NCI-H82 (cell line): ENCODE data around the gene CD209.

ENCODE experiments used
- DNase-seq: peaks from one replicate; lab custom pipeline; 2025; lab: John Stamatoyannopoulos, UW

CD209 gene

DNA sequence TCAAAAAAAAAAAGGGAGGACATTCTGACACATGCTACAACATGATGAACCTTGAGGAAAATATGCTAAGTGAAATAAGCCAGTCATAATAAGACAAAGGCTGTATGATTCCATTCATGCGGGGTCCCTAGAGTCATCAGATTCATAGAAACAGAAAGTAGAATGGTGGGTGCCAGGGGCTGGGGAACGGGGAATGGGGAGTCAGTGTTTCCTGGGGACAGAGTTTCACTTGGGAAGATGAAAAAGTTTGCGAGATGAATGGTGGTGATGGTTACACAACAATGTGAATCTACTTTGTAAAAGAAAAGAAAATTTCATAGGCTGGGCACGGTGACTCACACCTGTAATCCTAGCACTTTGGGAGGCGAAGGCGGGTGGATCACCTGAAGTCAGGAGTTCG is 9.3 kb downstream of the CD209 start:
- DNase-seq = no peak

DNA sequence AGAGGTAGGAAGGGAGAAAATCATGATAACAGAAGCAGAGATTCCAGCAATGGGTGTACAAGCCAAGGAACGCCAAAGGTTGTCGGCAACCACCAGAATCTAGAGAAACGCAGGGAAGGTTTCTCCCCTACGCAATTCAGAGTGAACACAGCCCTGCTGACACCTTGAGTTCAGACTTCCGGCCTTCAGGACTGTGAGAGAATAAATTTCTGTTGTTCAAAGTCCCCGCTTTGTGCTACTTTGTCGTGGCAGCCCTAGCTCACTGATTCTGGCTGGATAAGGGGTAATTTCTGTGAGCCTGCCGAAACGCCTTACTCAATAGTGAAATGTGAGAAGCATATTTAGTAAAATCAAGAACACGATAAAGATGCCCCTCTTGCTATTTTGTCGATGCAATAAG is 10.1 kb downstream of the CD209 start:
- DNase-seq = no peak

DNA sequence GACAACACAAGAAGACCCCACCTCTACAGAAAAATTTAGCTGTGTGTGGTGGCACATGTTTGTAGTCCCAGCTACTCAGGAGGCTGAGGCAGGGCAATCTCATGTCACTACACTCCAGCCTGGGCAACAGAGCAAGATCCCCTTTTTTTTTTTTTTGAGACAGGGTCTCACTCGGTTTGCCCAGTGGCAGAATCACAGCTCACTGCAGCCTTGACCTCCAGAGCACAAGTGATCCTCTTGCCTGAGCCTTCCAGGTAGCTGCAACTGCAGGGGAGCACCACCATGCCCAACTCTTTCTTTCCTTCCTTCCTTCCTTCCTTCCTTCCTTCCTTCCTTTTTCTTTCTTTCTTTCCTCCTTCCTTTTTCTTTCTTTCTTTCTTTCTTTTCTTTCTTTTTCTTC is 11.2 kb downstream of the CD209 start:
- DNase-seq = no peak

DNA sequence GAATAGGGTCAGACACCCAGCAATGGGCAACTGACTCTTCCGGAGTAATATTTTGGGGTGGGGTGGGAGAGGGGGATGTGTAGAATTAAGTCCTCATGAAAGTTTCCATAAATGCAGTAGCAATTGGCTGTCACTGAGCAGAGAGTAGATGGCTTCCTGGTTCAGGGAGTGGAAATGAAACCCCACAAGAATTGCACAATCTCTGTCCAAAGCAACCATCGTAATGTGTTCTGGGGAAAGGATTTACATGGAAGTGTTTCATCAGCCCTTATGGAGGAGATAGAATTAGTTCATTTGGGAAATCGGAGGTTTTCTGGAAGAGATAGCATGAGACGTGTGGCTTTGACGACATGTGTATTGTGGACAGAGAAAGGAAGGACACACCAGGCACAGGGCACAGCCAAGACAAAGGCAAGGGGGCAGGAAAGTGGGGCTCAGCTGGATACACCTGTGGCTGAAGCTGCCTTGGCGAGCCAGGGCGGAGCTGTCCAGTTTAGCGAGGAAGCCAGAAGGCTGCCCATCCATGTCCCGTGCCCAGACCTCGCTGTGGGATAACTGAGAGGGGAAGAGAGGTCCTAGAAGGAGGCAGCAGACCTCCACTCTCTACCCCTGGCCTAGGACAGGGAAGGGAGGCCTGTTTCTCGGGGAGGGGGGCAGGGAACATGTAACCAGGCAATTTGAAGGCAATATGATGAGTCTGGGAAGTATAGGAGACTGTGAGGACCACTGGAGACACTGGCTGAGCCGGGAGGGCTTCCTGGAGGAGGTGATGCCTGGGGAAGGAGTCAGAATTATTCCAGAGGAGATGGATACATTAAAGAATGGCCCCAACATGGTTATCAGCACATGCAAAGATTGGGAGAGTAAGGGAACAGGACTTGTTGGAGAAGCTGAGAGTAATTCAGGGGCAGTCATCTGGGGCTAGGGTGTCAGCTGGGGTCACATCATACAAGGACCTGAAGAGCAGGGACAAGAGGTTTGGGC is 12.8 kb downstream of the CD209 start:
- no peak for DNase-seq

DNA sequence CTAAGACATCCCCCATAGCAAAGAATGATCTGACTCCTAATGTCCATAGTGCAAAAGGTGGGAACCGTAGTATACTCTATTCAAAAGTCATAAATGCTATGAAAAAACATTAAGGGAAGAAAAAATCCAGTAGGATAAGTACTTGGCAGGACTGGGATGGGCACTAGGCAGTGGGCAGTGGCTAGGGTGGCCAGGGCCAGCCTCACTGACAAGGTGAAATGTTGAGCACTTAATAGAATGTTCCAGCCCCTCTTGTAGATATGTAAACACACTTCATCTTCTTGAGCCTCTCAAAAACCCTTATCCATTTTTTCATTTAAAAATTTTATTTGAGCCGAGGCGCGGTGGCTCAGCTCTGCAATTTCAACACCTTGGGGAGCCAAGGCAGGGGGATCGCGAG is 14.0 kb downstream of the CD209 start:
- no peak for DNase-seq

DNA sequence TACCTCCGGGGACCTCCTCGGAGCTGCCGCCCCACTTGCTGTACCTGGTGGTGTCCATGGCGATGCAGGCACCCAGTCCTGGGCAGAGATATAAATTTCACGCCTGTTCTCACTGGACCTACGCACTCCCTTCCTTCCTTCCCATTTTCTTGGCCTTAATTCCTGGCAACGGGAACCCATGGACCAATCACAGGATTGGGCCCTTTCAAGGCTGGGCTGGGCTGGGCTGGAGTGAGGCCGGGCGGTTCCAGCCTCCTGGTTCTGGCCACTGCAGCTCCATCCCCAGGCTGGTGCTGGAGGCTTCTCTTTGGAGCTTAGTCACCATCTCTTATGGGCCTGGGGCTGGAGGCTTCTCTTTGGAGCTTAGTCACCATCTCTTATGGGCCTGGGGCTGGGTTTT is 15.3 kb downstream of the CD209 start, which contains the start of gene CLEC4G:
Gene CLEC4G, minus strand, starts transcription at position 66 of the 400 bp plus-strand sequence. Its CDS starts 8 bp downstream, at position 58.
- DNase-seq = no peak

DNA sequence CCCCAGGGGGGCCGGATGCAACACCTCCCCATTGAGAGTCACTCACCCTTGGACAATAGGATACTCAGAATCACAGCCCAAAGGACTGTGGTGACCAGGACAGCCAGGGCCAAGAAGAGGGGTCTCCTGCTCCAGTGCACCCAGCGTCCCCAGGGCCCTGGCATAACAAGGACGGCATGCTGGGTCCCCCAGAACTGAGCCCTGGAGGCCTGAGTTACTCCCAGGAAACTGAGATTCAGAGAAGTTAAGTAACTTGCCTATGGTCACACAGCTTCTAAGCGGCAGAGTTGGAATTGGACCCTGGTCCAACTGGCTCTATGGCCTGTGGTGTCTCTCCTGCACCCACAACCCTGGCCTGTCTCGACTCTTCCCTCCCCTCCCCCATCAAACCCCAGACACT is 15.7 kb downstream of the CD209 start:
- no peak for DNase-seq

DNA sequence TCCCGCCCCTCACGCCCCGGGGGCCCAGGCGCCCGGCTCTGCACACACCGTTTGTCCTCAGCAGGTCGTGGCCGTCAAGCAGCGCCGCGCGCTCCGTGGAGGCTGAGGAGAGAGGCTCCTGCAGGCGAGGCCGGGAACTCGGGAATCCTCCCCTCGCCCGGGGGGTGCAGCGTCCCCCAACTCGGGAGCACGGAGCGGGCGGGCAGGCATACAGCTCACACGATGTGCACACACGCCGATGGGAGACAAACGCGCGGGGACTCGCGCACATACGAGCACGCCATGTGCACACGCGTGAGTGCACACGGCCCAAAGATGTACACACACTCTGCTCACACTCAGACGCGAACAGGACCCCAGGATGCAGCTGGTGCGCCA is 16.1 kb downstream of the CD209 start:
- DNase-seq = no peak

DNA sequence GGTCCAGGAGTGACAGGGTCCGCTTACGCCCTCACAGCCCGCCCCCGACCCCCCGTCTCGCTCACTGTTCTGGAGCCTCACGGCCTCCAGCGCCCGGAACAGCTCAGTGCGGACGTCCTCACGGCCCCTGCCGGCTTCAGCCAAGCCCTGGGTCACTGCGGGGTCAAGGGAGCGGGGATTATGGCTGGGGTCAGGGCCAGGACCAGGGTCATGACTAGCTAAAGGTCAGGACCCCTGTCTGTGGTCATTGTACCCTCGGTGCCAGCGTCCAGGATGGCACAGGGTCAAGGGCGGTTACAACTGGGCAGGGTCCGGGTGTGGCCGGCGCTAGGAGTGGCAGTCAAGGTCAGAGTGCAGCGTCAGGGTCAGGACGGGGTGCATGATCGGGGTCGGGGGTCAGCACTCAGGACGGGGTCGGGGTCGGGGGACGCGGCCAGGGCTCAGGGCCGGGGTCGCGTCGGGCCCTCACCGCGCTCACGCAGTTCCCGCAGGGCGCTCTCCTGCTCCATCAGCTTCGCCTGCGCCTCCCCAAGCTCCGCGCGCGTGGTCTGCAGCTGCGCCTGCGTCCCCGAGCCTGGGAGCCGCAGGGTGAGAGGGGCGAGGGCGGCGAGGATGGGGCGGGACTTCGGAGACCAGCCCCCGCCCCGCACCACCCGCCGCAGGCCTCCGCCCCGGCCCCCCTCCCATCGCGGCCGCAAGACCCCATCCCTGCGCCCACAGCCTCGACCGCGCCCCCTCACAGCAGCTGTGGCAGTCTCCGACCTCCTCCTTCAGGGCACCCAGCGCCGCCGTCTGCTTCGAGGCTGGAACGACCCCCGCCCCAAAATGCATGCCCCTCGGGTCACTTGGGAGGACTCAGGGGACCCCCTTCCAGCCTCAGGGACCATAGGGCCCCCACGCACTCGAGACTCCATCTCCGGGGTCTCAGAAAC is 16.8 kb downstream of the CD209 start:
- no peak for DNase-seq

DNA sequence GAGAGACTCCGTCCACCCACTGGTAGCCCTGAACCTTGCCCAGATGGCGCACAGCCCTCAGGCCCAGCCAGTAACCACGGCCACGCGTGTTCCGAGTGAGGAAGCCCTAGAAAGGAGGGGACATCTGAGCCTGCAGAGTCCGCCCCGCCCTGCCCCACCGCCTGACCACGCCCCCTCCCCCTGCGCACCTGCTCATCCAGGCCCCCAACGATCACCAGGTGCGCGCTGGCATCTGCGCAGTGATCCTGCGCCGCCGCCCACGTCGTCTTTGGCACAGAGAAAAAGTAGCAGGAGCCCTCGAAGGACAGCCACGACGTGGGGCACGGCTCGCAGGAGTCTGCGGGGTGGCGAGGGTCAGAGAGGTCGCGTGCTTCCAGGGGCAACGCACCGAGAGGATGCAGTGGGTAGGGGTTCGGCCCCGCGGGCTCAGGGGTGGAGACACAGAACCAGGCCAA is 17.5 kb downstream of the CD209 start:
- DNase-seq = no peak

DNA sequence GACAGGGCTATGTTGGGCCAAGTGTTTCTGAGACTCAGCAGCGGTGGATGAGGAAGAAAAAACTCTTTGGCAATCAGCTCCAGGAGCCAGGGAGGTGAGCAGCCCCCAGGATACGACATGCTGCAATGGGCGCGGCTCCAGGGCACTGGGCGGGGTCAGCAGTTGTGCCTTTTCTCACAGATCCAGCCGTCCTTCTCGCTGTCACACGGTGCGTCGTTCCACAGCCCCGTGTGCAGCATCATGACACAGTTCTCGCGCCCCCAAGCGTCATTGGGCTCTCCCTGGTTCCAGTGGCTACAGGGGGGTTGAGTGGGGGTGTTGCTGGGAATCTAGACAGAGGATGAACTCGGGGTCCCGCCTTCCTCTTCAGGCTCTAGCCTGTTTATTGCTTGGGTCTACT is 18.1 kb downstream of the CD209 start:
- peak; percentile 17 for DNase-seq

DNA sequence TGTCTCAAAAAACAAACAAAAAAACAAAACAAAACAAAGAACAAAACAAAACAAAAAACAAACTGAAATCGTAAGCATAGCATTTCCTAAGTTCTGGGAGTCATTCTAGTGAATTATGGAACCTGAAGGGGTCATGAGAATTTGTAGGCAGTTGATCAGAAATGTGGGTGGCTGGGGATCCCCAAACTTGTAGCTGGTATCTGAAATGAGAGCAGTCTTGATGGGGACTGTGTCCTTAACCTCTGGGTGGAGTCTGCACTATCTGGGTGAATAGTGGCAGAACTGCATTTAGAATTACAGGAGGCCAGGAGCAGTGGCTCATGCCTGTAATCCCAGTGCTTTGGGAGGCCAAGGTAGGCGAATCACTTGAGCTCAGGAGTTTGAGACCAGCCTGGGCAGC is 21.5 kb downstream of the CD209 start:
- DNase-seq = no peak

DNA sequence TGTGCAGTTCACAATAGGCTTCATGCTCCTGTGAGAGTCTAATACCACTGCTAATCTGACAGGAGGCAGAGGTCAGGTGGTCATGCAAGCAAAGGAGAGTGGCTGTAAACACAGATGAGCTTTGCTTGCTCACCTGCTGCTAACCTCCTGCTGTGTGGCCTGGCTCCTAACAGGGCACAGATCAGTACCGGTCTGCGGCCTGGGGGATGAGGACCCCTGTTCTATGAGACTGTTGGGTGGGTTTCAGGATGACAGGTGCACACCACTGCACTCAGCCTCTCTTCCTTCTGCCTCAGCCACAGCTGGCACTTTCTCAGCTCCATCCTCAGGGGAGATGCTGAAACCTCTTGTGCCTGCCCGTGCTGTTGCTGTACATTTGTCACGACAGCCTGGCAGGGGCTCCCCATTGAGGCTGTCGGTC is 25.1 kb downstream of the CD209 start:
- peak; percentile 96 for DNase-seq

DNA sequence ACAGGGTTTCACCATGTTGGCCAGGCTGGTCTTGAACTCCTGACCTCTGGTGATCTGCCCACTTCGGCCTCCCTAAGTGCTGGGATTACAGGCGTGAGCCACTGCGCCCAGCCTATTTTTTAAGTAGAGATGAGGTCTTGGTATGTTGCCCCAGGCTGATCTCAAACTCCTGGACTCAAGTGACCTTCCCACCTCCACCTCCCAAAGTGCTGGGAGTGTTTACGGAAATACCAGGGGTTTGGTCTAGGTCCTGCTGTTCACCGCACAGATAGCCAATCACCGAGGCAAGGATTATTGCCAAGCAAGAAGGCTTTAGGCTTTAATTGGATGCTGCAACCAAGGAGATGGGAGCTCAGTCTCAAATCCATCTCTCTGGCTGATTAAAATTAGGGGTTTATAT is 27.0 kb downstream of the CD209 start:
- DNase-seq = peak; percentile 98

DNA sequence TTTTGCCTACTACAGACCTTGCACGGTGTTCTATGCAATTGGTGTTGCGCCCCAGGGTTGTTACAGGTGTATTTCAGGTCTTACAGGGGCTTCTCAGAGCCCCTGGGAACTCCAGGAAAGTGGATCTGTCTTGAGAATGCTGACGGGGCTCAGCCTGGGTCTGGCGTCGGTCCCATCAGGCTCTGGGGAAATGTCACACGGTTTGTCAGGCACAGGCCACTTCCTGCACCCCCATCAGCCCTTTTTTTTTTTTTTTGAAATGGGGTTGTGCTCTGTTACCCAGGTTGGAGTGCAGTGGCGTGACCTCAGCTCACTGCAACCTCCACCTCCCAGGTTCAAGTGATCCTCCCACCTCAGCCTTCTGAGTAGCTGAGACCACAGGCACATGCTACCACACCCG is 28.7 kb downstream of the CD209 start:
- DNase-seq = no peak

DNA sequence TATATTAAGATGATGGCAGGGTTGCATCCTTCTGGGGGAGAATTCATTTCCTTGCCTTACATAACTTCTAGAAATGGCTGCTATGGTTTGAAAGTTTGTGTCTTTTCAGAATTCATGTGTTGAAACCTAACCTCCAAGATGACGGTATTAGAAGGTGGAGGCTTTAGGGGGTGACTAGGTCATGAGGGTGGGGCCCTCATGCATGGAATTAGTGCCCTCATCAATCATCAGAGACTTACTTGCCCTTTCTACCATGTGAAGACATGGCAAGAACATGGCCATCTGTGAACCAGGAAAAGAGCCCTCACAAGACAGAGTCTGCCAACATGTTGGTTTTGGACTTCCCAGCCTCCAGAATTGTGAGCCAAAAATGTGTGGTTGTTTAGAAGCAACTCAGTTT is 30.6 kb downstream of the CD209 start:
- DNase-seq = no peak

DNA sequence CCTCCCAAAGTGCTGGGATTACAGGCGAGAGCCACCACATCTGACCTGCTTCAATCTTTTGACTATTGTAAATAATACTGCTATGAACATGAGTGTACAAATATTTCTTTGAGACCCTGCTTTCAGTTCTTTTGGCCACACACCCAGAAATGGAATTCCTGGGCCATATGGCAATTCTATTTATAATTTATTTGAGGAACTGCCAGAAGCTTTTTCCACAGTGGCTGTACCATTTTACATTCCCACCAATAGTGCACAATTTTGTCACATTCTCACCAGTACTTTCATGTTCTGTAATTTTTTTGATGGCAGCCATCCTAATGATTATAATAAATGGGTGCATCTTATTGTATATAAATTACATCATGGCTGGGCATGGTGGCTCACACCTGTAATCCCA is 31.7 kb downstream of the CD209 start:
- DNase-seq = no peak

DNA sequence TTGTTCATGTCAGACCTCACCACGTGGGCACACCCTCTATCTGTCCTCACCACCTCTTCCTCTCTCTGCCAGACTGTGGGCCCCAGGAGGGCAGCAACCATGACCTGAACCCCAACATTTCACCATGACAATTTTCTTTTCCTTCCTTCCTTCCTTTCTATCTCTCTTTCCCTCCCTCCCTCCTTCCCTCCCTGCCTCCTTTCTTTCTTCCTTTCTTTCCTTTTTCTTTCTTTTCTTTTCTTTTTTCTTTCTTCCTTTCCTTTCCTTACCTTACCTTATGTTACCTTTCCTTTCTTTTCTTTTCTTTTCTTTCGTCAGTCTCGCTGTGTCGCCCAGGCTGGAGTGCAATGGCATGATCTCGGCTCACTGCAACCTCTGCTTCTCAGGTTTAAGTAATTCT is 36.7 kb downstream of the CD209 start:
- no peak for DNase-seq

DNA sequence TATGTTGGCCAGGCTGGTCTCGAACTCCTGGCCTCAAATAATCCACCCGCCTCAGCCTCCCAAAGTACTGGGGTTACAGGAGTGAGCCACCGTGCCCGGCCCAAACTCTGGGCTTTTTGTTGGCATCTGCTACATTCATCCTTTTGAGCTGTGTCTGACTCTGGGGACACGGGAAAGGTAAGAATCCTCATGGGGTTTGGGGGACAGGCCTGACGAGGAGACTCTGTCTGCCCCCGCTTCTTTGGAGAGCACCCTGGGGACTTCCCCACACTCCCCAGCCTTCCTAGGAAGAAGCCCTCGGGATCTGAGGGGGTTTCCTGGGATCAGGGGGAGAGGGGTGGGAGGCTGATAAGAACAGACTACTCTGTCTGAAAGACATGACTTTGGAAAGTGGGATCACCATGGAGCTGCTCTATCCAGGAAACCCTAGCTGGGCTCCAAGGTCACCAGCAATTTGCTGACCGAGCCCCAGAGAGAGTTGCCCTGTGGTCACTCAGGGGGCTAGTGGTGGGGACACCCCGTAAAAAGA is 37.3 kb downstream of the CD209 start:
- DNase-seq = no peak

DNA sequence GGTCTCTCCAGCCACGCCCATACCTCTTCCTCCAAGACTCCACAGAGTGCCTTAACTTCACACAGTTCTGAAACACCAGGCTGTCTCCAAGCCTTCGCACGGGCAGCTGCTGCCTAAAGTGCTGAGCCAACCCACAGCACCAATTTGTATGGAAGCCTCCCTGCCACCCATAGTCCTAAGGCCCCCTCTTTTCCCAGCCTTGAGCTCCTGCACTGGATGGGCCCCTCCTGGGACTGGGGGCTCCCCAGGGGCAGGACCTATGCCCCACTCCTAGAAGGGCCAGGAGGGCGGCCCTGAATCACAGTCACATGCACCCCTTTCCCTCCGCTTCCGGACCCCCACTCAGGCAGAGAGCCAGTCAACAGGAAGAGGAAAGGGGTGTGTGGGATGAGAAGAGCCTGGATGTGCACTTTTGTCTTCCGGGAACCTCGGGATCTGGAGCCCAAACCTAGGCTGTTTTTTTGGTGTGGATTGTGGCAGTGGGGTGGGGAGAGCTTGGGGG is 40.3 kb downstream of the CD209 start:
- no peak for DNase-seq

DNA sequence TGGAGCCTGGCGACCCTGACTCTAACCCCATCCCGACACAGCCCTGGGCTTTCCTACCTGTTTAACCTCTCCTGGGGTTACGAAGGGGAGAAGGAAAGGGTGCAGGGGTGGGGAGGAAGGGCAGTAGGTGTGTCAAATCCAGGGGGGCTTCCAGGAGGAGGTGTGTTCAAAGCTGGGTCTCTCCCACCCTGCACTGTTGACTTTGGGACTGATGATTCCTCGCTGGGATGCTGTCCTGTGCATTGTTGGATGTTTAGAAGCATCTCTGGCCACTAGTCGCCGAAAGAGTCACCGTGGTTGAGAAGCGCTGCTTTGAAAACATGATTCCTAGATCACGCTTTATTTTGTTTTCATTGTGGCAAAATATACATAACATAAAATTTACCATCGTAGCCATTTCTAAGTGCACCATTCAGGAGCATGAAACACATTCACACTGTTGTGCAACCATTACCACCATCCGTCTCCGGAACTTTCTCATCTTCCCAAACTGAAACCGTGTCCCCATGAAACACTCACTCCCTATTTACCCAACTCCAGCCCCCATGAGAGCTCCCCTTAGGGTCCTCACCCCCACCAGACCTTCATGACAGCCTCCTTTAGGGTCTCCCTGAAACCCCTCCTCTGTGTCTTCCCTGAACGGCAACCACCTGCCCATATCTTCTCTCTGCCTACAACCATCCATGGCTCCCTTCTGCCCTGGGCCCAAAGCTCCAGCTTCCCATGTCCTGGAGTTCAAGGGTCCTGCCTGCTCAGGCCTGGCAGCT is 41.0 kb downstream of the CD209 start:
- DNase-seq = no peak
